Measurements from ENCODE around the gene FAM237A.

The FAM237A gene

DNA sequence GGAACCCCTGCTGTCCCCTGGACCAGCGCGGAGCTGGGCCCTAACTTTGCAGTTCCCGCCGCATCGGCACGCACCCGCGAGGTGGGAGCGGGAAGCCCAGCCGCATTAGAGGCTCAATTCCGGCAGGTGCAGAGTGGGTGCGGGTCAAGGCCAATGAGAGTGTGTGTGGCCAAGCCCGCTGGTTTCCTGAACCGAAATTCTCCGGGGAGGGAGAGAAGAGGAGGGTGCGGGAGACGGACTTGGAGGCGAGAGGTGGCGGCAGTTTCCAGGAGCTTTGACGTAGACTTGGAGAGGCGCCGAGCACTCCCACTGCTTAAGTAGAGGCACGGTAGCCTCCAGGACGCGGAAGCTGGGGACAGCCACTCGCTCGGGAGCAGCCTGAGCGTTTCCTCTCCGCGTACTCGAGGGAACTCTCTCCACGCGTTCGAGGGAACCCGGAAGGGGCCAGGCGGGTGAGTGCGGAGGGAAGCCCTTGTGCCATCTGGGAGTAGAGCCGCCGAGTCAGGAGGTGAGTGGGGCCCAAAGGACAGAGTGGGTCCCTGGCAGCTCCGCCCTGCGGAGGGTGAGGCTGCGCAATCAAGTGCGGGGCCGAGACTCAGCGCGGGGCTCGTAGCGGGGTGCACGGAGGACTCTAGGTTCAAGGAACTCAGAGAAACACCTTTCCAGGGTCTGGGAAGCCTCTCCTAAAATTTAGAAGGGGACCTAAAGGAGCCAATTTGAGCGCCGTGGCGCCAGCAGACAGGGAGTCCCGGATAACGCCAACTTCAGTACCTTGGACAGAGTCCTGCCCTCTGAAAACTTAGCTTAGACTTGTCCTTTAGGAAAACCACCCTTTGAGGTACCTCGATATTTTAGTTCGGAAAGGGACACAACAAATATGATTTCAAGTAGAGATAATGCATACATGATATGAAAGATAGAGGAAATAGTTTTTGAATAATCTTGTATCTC, at the start of gene FAM237A:
Gene FAM237A (plus strand): TSS at position 413 of the 951 bp plus-strand sequence. CDS start 1,750 bp downstream, outside the sequence.
- peak; percentile 21 to 26 for DNase-seq

DNA sequence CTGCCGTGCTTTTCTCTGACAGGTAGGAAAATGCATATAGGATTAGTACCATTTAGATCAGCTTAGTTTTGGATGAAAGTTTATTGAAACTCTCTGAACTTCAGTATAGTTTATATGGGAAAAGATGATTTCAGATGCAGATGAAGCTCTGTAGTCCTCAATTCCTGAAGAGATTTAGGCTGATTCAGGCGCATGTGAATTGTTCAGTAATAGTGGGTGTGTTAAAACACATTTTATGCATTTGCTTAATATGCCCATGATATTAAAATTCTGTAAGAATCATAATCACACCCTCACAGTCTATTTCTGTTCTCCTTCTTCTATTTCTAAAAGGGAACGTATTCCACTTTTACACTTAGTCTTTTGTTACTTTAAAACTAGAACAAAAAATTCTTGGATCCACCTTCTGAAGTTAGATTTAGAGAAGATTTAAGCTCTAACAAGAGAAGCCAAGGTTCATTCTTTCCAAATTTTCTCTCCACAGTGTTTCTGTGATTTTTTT, 44.5 kb upstream of the FAM237A start:
- DNase-seq, result no peak

- DNase-seq, result no peak
Observed at GRCh38 chr2:206603243-206603642, 39.0 kb upstream of the FAM237A start.

- DNase-seq, result no peak
Observed at GRCh38 chr2:206610451-206610850, 31.8 kb upstream of the FAM237A start.

- no peak for DNase-seq
Observed at GRCh38 chr2:206611191-206611590, 31.1 kb upstream of the FAM237A start.

- no peak for DNase-seq
Observed at GRCh38 chr2:206611736-206612135, 30.6 kb upstream of the FAM237A start.

DNA sequence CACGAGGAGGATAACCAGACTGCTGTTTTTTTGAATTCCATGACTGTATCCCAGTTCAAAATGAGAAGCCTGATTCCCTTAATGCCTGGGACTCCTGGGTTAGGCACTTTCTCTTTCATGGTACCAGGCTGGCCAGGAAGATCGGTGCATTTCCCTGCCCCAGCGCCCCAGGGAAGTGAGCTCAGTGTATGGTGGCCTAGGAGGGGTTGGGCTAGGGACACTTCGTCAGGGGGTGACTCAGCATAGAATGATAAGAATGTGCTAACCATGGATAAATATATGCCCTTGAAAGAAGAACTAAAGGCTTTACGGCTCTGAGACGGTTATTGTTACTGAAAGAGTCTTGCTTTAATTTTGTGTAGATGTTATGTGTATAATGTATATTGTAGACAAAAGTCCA, 27.5 kb upstream of the FAM237A start:
- DNase-seq, result no peak

DNA sequence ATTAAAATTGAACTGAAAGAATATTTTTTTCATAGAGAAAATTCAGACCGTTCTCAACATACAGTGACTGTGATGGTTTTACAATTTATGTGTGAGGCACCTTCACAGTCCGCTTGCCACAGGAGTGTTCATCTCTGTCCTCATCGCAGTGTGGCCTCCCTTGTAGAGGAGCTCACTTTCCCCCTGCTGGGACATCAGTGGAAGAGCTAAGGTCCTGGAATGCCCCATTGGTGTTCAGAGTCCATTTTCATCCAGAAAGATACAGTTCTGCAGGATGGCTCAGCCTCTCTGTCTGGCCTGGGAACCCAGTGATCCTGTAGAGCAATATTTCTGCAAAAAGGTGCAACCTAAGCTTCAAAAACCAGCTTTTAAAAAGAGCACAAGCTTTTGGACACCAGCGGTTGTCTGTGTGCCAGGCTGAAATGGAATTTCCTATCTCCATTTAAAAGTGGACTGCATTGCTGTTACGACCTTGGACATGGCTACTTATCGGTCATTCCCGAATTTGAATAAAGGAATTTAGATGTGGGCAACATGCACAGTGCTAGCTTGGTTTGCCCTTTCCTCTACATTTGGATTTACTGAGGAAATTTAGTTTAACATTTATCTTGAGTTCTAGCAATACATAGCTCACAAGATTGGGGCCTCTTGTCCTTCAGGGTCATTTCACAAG, 26.7 kb upstream of the FAM237A start:
- DNase-seq, result no peak

DNA sequence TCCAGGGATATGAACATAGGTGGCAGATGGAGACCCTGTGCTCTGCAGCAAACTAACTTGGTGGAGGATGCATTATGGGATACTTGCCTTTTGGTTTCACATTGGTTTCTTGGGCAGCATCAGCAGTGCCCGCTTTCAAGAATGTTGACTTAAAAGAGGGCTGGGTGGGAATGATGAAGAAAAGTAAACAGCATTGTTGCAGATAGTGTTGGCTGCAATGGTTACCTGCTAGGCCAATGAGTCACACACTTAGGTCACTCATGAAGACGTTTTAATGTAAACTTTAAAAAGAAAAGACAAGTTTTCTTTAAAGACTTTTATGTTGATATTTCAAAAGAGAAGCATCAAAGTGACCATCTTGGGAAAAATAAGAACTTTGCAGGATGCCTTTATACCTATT, 26.1 kb upstream of the FAM237A start:
- no peak for DNase-seq

DNA sequence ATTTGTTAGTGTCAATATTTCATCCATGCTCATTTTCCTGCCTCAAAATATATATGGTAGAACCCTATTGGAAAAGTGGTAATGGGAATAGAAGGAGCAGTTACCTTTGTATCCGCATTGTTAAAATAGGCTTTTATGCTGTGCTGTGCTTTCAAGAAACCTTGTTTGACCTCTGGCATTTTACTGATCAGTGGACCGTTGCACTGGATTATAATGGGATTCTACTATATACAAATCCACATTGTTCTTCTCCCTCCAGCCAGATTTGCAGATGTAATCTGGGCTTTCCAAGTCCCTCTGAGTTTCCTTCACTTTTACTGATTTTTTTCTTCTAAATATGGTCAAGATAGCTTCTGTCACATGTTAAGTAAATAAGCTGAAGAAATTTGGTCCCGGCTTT, 23.3 kb upstream of the FAM237A start:
- DNase-seq, result no peak

- DNase-seq, result no peak
Observed at GRCh38 chr2:206626108-206626507, 16.2 kb upstream of the FAM237A start.

DNA sequence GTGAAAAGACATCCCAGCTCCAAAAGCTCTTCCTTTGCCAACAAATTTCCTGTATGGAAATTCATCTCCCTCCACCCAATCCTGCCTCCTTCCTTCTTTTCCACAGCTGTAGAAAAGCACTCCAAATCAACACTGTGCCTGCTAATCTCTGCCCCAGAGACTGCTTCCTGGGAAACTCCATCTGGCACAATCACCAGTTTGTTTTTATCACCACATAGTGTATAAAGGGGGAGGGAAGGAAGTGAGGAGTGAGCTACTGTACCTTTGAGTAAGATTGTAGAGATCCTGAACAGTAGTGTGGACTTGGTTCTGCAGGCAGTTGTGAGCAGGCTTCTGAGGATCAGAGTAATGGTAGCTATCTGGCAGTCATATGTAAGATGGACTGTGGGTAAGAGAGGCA, 14.7 kb upstream of the FAM237A start:
- DNase-seq, result no peak

GRCh38 chr2:206631340-206631739, 10.9 kb upstream of the FAM237A start:
- DNase-seq, result no peak

DNA sequence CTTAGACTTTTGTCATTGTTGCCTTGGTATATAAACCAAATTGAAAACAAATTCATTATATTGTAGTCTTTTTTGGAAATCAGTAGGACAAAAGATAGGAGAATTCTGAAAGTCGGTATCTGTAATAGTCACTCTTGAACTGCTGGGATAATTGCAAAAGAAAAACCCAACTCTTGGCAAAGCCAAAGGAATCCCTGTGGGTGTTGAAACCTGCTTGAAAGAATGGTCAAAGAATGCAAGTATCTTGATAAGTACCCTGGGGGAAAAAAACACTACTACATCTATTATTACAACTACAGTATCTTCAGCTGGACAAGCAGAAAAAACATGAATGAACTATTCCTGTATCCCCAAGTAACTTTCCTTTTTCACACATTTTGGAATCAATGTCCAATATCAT, 7.3 kb upstream of the FAM237A start:
- no peak for DNase-seq

GRCh38 chr2:206639636-206640035, 2.7 kb upstream of the FAM237A start:
- no peak for DNase-seq

DNA sequence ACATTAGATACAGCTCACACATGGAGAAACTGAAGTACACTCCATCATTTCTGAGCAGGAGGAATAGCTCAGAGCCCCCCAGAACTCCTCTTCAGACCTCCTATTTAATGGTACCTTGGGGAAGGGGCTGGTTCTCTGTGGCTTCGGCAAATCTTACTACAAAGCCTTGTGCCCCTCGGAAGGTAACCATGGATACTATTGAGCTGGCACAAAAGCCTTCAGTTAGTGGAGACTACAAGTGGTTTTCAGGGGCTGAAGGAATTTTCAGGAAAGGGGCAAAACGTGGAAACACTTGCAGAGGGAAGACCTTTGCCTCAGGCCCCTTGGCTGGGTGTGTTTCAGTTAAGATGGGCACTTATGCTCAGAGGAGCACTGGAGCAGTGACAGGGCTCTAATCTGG, 1.1 kb upstream of the FAM237A start:
- DNase-seq, result no peak

DNA sequence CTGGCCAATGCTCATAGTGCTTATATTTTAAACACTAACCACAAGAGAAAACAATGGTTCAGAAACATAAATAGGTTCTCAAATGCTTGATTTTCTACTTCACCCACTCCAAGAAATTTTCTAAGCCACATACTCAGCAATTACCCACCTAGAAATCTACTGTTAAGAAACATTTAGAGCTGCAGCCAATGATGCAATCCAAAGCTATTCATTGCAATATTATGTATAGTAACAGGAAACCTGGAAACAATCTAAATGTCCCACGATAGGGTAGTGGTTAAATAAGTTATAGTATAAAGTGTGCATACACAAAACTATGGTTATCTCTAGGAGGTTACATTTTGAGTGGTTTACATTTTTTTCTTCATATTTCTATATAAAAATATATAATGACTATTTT, 5.7 kb downstream of the FAM237A start:
- no peak for DNase-seq

DNA sequence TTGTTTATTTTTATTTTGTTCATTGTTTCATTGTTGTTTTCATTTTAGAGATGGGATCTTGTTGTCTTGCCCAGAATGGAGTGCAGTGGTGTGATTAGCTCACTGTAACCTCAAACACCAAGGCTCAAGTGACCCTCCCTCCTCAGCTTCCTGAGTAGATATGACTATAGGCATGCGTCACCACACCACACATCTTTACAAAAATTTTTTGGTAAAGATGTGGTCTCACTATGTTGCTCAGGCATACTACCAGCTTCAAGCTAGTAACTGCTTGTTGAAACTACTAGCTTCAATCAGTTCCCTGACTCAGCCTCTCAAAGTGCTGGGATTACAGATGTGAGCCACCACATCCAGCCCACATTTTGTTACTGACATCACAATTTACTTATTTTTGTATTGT, 14.8 kb downstream of the FAM237A start:
- DNase-seq, result no peak

DNA sequence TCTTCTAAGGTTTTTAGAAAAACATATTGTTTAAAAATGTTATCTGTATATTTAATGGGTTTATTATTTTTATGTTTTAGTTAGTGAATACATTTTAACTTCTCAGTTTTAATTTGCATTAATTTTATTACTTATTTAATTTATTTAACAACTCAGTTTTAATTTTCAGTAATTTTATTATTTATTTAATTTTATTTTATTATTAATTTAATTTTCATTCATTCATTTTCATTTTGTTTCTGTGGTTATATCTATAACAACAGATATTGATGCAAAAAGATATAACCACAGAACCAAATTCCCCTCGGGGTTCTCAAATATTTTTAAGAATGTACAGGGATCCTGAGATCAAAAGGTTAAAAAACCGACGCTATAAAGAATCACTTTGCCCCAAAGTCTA, 23.0 kb downstream of the FAM237A start:
- no peak for DNase-seq

- no peak for DNase-seq
Observed at GRCh38 chr2:206670531-206671319, 28.4 kb downstream of the FAM237A start.

GRCh38 chr2:206683546-206683945, 41.3 kb downstream of the FAM237A start:
- no peak for DNase-seq

GRCh38 chr2:206688453-206688852, 46.2 kb downstream of the FAM237A start:
- DNase-seq, result no peak

DNA sequence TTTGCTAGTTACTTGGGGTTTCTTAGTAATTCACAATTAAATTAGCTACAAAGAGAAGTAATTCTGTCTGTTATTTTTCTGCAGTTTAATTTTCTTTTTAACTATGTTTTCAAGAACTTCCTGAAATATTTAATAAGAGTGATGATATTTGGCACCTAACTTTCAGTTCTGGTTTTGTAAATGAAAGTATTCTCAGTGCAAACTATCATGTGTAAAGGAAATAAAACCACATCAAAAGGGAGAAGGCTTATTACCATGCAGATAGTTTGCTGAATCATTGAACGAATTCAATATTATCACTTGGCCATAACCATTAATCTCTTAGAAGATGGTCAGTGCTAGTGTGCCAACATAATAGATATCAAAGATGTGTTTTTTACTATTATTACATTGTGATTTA, 46.7 kb downstream of the FAM237A start:
- DNase-seq, result no peak

Measured in activated T-cell treated with anti-CD3 and anti-CD28 coated beads, Interleukin-2, amount 50 U/mL, for 48 hours (primary cell).